Endothelial cell of umbilical vein (primary cell): Measurements from ENCODE around the gene GDI1. TPM values are rescaled to one million over a fixed set of nuclear protein-coding genes. Genes with fewer than 3 reads are reported as not detected.

Experiments used
- BruUV-seq: library from RNA; stranded (reverse); fragments of 400-500 nt; replicated peaks from 2 replicates; lab custom pipeline; 2021; lab: Mats Ljungman, UMichigan
- CTCF ChIA-PET: fragments of 300-600, 350-600 bp; sonication (Branson Sonifier 250); formaldehyde crosslinking; loops from one replicate; lab custom pipeline; 2021; ENCODE audit warnings: antibody characterized with exemption, inconsistent platforms; lab: Charles Lee
- POLR2A ChIA-PET: fragments of 300-600, 350-600 bp; sonication (Branson Sonifier 250); formaldehyde crosslinking; loops from one replicate; lab custom pipeline; 2021; ENCODE audit warnings: antibody characterized with exemption, inconsistent platforms; lab: Charles Lee
- DNase-seq: peaks from one replicate; pipeline ENCODE4 v3.0.0-alpha.2; 2011; ENCODE audit warnings: low read depth, low spot score
- FAIRE-seq: peaks from 2 replicates; lab custom pipeline; 2011; peaks lifted over from hg19 to GRCh38; lab: Jason Lieb, UNC
- H2AFZ ChIP-seq: 2 replicates; pipeline ENCODE4 v1.6.0; 2012; ENCODE audit warnings: low read depth, low read length, control low read depth, inconsistent platforms
- H3K27ac ChIP-seq: 2 replicates; pipeline ENCODE4 v1.5.1; 2011; ENCODE audit warnings: low read depth, mild to moderate bottlenecking, control low read depth, low read length, moderate library complexity; ENCODE audit not compliant: insufficient read depth
- H3K27me3 ChIP-seq, 2 experiments: 2 replicates each; pipeline versions ENCODE4 v1.6.0 to v1.6.1; 2011; ENCODE audit warnings: low read length in 2 of 2, mixed read lengths in 1 of 2; ENCODE audit not compliant: control insufficient read depth in 2 of 2, insufficient read depth in 2 of 2
- H3K36me3 ChIP-seq, 2 experiments: 2 replicates in 1 of 2; 3 replicates in 1 of 2; pipeline ENCODE4 v1.5.1; 2011; ENCODE audit warnings: low read length in 2 of 2, mild to moderate bottlenecking in 1 of 2, moderate library complexity in 1 of 2; ENCODE audit not compliant: control insufficient read depth in 2 of 2, insufficient read depth in 2 of 2; ENCODE audit errors: extremely low read depth in 1 of 2
- H3K4me1 ChIP-seq: 3 replicates; pipeline ENCODE4 v1.5.1; 2011; ENCODE audit warnings: mild to moderate bottlenecking, low read length; ENCODE audit not compliant: control insufficient read depth, insufficient read depth; ENCODE audit errors: extremely low read depth
- H3K4me2 ChIP-seq: 2 replicates; pipeline ENCODE4 v1.6.1; 2011; ENCODE audit warnings: low read length, control low read depth, mixed read lengths; ENCODE audit not compliant: insufficient read depth
- H3K4me3 ChIP-seq, 3 experiments: fragments of 200-600 bp in 1 of 3; sonication (generic), shearing (Covaris generic) in 1 of 3; replicated peaks in 1 of 3; 2 replicates each; pipeline ENCODE4 v1.5.1; 2011 to 2016; ENCODE audit warnings: control low read depth in 3 of 3, low read length in 3 of 3, mild to moderate bottlenecking in 2 of 3, inconsistent platforms in 1 of 3, low read depth in 1 of 3, moderate library complexity in 1 of 3; ENCODE audit not compliant: insufficient read depth in 1 of 3
- H3K79me2 ChIP-seq: 2 replicates; pipeline ENCODE4 v1.6.0; 2012; ENCODE audit warnings: low read length, inconsistent platforms; ENCODE audit not compliant: control insufficient read depth, insufficient read depth
- H3K9ac ChIP-seq: replicated peaks from 2 replicates; pipeline ENCODE3; 2011; ENCODE audit warnings: low read length, control low read depth; ENCODE audit not compliant: insufficient read depth; ENCODE audit errors: extremely low read depth
- H3K9me1 ChIP-seq: replicated peaks from 3 replicates; pipeline ENCODE4 v1.6.0; 2011; ENCODE audit warnings: mild to moderate bottlenecking, low read length; ENCODE audit not compliant: control insufficient read depth, insufficient read depth; ENCODE audit errors: extremely low read depth
- H3K9me3 ChIP-seq: replicated peaks from 2 replicates; pipeline ENCODE4 v1.5.1; 2012; ENCODE audit warnings: low read length, inconsistent platforms; ENCODE audit not compliant: control insufficient read depth, insufficient read depth
- H4K20me1 ChIP-seq: replicated peaks from 2 replicates; pipeline ENCODE3; 2011; ENCODE audit warnings: mild to moderate bottlenecking, low read length; ENCODE audit not compliant: control insufficient read depth, insufficient read depth; ENCODE audit errors: extremely low read depth
- CTCF ChIP-seq, 2 donors: IDR thresholded peaks; 1 replicate in 1 of 2; 2 replicates in 1 of 2; pipeline ENCODE4 v1.5.1; 2011; ENCODE audit warnings: low read length in 2 of 2, mild to moderate bottlenecking in 2 of 2, moderate library complexity in 2 of 2, control low read depth in 1 of 2, inconsistent platforms in 1 of 2, low read depth in 1 of 2; ENCODE audit not compliant: insufficient read depth in 1 of 2; ENCODE audit errors: extremely low read depth in 1 of 2
- EZH2 ChIP-seq: IDR thresholded peaks from 2 replicates; pipeline ENCODE4 v1.6.1; 2012; ENCODE audit warnings: borderline replicate concordance, low read depth, mild to moderate bottlenecking, moderate library complexity, low read length, inconsistent platforms; ENCODE audit not compliant: severe bottlenecking
- FOS ChIP-seq: IDR thresholded peaks from 2 replicates; pipeline ENCODE4 v1.6.1; 2011; ENCODE audit warnings: mild to moderate bottlenecking, low read length, moderate library complexity, borderline replicate concordance; ENCODE audit not compliant: insufficient read depth
- GATA2 ChIP-seq: IDR thresholded peaks from 2 replicates; pipeline ENCODE4 v1.7.0; 2011; ENCODE audit warnings: low read depth, mild to moderate bottlenecking, moderate library complexity, mixed read lengths, low read length; ENCODE audit not compliant: insufficient read length, insufficient read depth
- MAX ChIP-seq: IDR thresholded peaks from 2 replicates; pipeline ENCODE4 v1.6.1; 2011; ENCODE audit not compliant: insufficient read depth, insufficient read length
- MYC ChIP-seq: IDR thresholded peaks from one replicate; pipeline ENCODE4 v1.6.1; 2011; ENCODE audit warnings: mild to moderate bottlenecking, low read depth, low read length
- POLR2A ChIP-seq: IDR thresholded peaks from 2 replicates; pipeline ENCODE4 v1.6.1; 2012; ENCODE audit warnings: low read depth, mild to moderate bottlenecking, control low read depth, low read length
- POLR2AphosphoS5 ChIP-seq: IDR thresholded peaks from 2 replicates; pipeline ENCODE4 v1.6.1; 2012; ENCODE audit warnings: low read depth, mild to moderate bottlenecking, control low read depth, low read length, moderate library complexity; ENCODE audit not compliant: insufficient read depth
- dilution Hi-C: fragments of 300-500 bp; cut with MboI; formaldehyde crosslinking; loops from one replicate; pipeline ENCODE4 v1.15.0; 2019; ENCODE audit warnings: low sequenced_read_pairs; ENCODE audit not compliant: extremely low pct_ligation_motif_present
- intact Hi-C: fragments of 100-400 bp; cut with micrococcal nuclease; formaldehyde crosslinking; loops from one replicate; pipeline ENCODE4 v1.10.0; 2022
- polyA plus RNA-seq, 4 experiments: library from polyadenylated mRNA; depleted of rRNA in 3 of 4; stranded (reverse) in 3 of 4; unstranded in 1 of 4; fragments of >200 nt; gene quantifications; 2 replicates each; pipeline versions ENCODE4 v1.2.1 to v1.2.3, GENCODE V29; 2011 to 2012; ENCODE audit warnings: missing spikeins in 1 of 4
- total RNA-seq: library from RNA; stranded (reverse); gene quantifications from 2 replicates; pipeline ENCODE4 v1.2.3, GENCODE V29; 2021

GDI1 gene
- total and polyA plus RNA-seq, 2 donors (not counting 3 experiments of a cell fraction or from before 2014, with no cell fraction given) = 128 to 247 TPM

GRCh38 chrX:154426916-154427770, 9.8 kb upstream of the GDI1 start:
- peaks cover 2 to 5% of the 10 kb centered on the region in 2 experiments for H3K36me3 ChIP-seq
- CTCF ChIA-PET = interaction anchor here (1.1 to 1.2 kb wide), 2 partner anchors 14 to 29 kb away, joined by 3 to 5 read pairs; partner anchors contain the start of gene RPL10
- peaks cover 28% of the 10 kb centered on the region for H3K4me1 ChIP-seq
- H3K4me3 ChIP-seq = no peak overlapping the region
- H3K9me1 ChIP-seq = no peaks in the 10 kb centered on the region
- H2AFZ ChIP-seq = no peak overlapping the region
- peak overlapping the region; percentile 43 for H3K27ac ChIP-seq
- intact Hi-C loops = loop anchor here (5.0 kb wide), 1 partner anchor 90 kb away; the partner anchor contains the start of gene FAM3A
- no peak for DNase-seq
- dilution Hi-C loops = no loop called here
- no peaks in the 10 kb centered on the region for H3K9me3 ChIP-seq
- H4K20me1 ChIP-seq = no peaks in the 10 kb centered on the region
- H3K79me2 ChIP-seq = peaks cover 23% of the 10 kb centered on the region
- TF ChIP-seq CTCF (IDR thresholded peaks at IDR 0.05; ENCODE audit: extremely low read depth in 1 of 2, insufficient read depth in 1 of 2, low read depth in 1 of 2, low read length in 2 of 2) (no peak), EZH2 (no peak), POLR2A (no peak), FOS (no peak), POLR2AphosphoS5 (no peak), GATA2 (no peak), MYC (no peak), MAX (no peak)
- H3K27me3 ChIP-seq = no peaks in the 10 kb centered on the region
- H3K4me2 ChIP-seq = no peak overlapping the region
- BruUV-seq = no TSS peak
- no peak overlapping the region for H3K9ac ChIP-seq
- POLR2A ChIA-PET = no interaction called here
- peak; percentile 73 for FAIRE-seq
